Measurements from ENCODE around the gene OSMR. TPM values are rescaled to one million over a fixed set of nuclear protein-coding genes. Genes with fewer than 3 reads are reported as not detected.

OSMR gene
- total RNA-seq, 1 donor from 2014 or later, result 11.7 TPM

GRCh38 chr5:38979535-38979934 is 133.7 kb downstream of the OSMR start:
- TF ChIP-seq CTCF (IDR thresholded peaks at IDR 0.05; ENCODE audit: borderline replicate concordance), result no peak

More at GRCh38 chr5:38979535-38979934, 133.7 kb downstream of the OSMR start:
- no peak overlapping the region for H3K4me3 ChIP-seq
- peaks cover 27% of the 10 kb centered on the region for H3K36me3 ChIP-seq
- H3K27me3 ChIP-seq (ENCODE audit: low read depth), result no peaks in the 10 kb centered on the region
- H3K4me1 ChIP-seq, result no peaks in the 10 kb centered on the region
- DNase-seq, result no peak
- intact Hi-C loops (cut with micrococcal nuclease), result no loop called here
- H3K27ac ChIP-seq (replicated peaks), result no peak overlapping the region
- H3K9me3 ChIP-seq (replicated peaks), result no peaks in the 10 kb centered on the region

Other genes with a start within 250 kb of the OSMR start
- 35.0 TPM for gene RICTOR, start 228.4 kb downstream of the OSMR start, total RNA-seq

Data from left ventricle myocardium inferior (tissue), 1 donor.